HepG2 (cell line): Measurements from ENCODE around the gene TAOK3. TPM values are rescaled to one million over a fixed set of nuclear protein-coding genes. Genes with fewer than 3 reads are reported as not detected.
A peak's percentile ranks its signal among the peaks of the same experiment; 100 is the strongest.

Experiments
- AGO2 ChIP-seq: fragments of 200-400 bp; formaldehyde crosslinking; optimal IDR thresholded peaks from 2 replicates; pipeline ENCODE3; 2017; ENCODE audit warnings: mild to moderate bottlenecking, low read depth, low read length, moderate library complexity
- CCAR2 ChIP-seq: fragments of 200-400 bp; formaldehyde crosslinking; optimal IDR thresholded peaks from 2 replicates; pipeline ENCODE3; 2018; ENCODE audit warnings: low read depth, mild to moderate bottlenecking, low read length, moderate library complexity
- CREM ChIP-seq, 2 experiments: sonication (generic) in 1 of 2; formaldehyde crosslinking in 1 of 2; IDR thresholded peaks; 2 replicates each; pipeline versions ENCODE4 v1.4.0 to v1.6.1; 2016 to 2020; ENCODE audit warnings: antibody characterized with exemption in 1 of 2, mild to moderate bottlenecking in 1 of 2, missing genetic modification reagents in 1 of 2
- DPF2 ChIP-seq: sonication (generic); formaldehyde crosslinking; IDR thresholded peaks from 2 replicates; pipeline ENCODE4 v1.4.0; 2020; ENCODE audit warnings: mild to moderate bottlenecking, low read depth, missing genetic modification reagents, borderline replicate concordance
- HMG20B ChIP-seq: conservative IDR thresholded peaks from 2 replicates; pipeline ENCODE4 v1.6.1; 2016; ENCODE audit warnings: missing genetic modification reagents, missing compliant biosample characterization
- HNRNPUL1 ChIP-seq: fragments of 200-400 bp; formaldehyde crosslinking; IDR thresholded peaks from 2 replicates; pipeline ENCODE4 v1.6.1; 2017; ENCODE audit warnings: low read depth, mild to moderate bottlenecking, low read length, moderate library complexity
- KDM5B ChIP-seq: sonication (generic); formaldehyde crosslinking; IDR thresholded peaks from 2 replicates; pipeline ENCODE4 v1.4.0; 2020; ENCODE audit warnings: missing genetic modification reagents, mild to moderate bottlenecking, borderline replicate concordance
- MIXL1 ChIP-seq: IDR thresholded peaks from 2 replicates; pipeline ENCODE4 v1.6.1; 2016
- NFATC3 ChIP-seq: sonication (generic); formaldehyde crosslinking; IDR thresholded peaks from 2 replicates; pipeline ENCODE4 v1.5.1; 2020; ENCODE audit warnings: mild to moderate bottlenecking, missing genetic modification reagents
- NFYC ChIP-seq: IDR thresholded peaks from 2 replicates; pipeline ENCODE4 v1.6.1; 2016; ENCODE audit warnings: missing genetic modification reagents, missing compliant biosample characterization
- PAF1 ChIP-seq: IDR thresholded peaks from 2 replicates; pipeline ENCODE4 v1.6.1; 2016; ENCODE audit warnings: missing genetic modification reagents, missing compliant biosample characterization
- RBAK ChIP-seq: sonication (generic); formaldehyde crosslinking; IDR thresholded peaks from 2 replicates; pipeline ENCODE4 v1.5.1; 2020; ENCODE audit warnings: mild to moderate bottlenecking, missing genetic modification reagents
- SALL2 ChIP-seq: sonication (generic); formaldehyde crosslinking; IDR thresholded peaks from 2 replicates; pipeline ENCODE4 v1.8.1; 2023; ENCODE audit warnings: mild to moderate bottlenecking, missing genetic modification reagents, inconsistent platforms
- SMC3 ChIP-seq: IDR thresholded peaks from 2 replicates; pipeline ENCODE4 v1.6.1; 2011; ENCODE audit warnings: low read length, improper control_type of control experiment
- SPEN ChIP-seq: sonication (generic); formaldehyde crosslinking; IDR thresholded peaks from 2 replicates; pipeline ENCODE4 v1.5.1; 2020; ENCODE audit warnings: low read depth, mild to moderate bottlenecking, missing genetic modification reagents
- TOPORS ChIP-seq: sonication (generic); formaldehyde crosslinking; IDR thresholded peaks from 2 replicates; pipeline ENCODE4 v1.8.0; 2023; ENCODE audit warnings: mild to moderate bottlenecking, missing genetic modification reagents
- ZFAT ChIP-seq: sonication (generic); formaldehyde crosslinking; conservative IDR thresholded peaks from 2 replicates; pipeline ENCODE4 v1.8.1; 2023; ENCODE audit warnings: missing genetic modification reagents, inconsistent platforms
- ZNF230 ChIP-seq: sonication (generic); formaldehyde crosslinking; IDR thresholded peaks from 2 replicates; pipeline ENCODE4 v1.4.0; 2020; ENCODE audit warnings: mild to moderate bottlenecking, missing genetic modification reagents
- ZNF317 ChIP-seq: sonication (generic); formaldehyde crosslinking; IDR thresholded peaks from 2 replicates; pipeline ENCODE4 v1.5.0; 2020; ENCODE audit warnings: mild to moderate bottlenecking, missing genetic modification reagents
- ZNF367 ChIP-seq: sonication (generic); formaldehyde crosslinking; IDR thresholded peaks from 2 replicates; pipeline ENCODE4 v1.4.0; 2020; ENCODE audit warnings: missing genetic modification reagents, borderline replicate concordance
- ZNF773 ChIP-seq: sonication (generic); formaldehyde crosslinking; IDR thresholded peaks from 2 replicates; pipeline ENCODE4 v1.4.0; 2020; ENCODE audit warnings: missing genetic modification reagents, borderline replicate concordance
- ZNF790 ChIP-seq: sonication (generic); formaldehyde crosslinking; IDR thresholded peaks from 2 replicates; pipeline ENCODE4 v1.8.0; 2022; ENCODE audit warnings: missing genetic modification reagents, mild to moderate bottlenecking, borderline replicate concordance
- polyA plus RNA-seq, 8 experiments: library from polyadenylated mRNA; depleted of rRNA in 3 of 8; stranded (reverse) in 7 of 8; unstranded in 1 of 8; fragments of >200 nt; fragmentation: Illumina TruSeq in 4 of 8; extraction: Trizol in 4 of 8; gene quantifications; 2 replicates each; pipeline versions ENCODE4 v1.2.1 to v1.2.3, GENCODE V29; 2011 to 2016; ENCODE audit warnings: low read depth in 4 of 8, missing spikeins in 1 of 8, mixed read lengths in 1 of 8; ENCODE audit not compliant: insufficient read depth in 1 of 8
- total RNA-seq, 5 experiments: library from RNA; depleted of rRNA; stranded (reverse); fragments of >200 nt; fragmentation: Illumina TruSeq; extraction: Trizol; gene quantifications; 2 replicates each; pipeline ENCODE4 v1.2.3, GENCODE V29; 2016; ENCODE audit warnings: low read depth in 1 of 5
- TF ChIP-seq, protein P1 (sequence below): sonication (generic); IDR thresholded peaks from 2 replicates; pipeline ENCODE4 v1.6.1; 2016; ENCODE audit warnings: low read depth, borderline replicate concordance
- TF ChIP-seq, protein P2 (sequence below): sonication (generic); formaldehyde crosslinking; conservative IDR thresholded peaks from 2 replicates; pipeline ENCODE4 v1.8.1; 2023; ENCODE audit warnings: missing genetic modification reagents
- TF ChIP-seq, protein P3 (sequence below): sonication (generic); formaldehyde crosslinking; conservative IDR thresholded peaks from 2 replicates; pipeline ENCODE4 v1.4.0; 2020; ENCODE audit warnings: mild to moderate bottlenecking, missing genetic modification reagents, moderate library complexity

TAOK3 gene
- total and polyA plus RNA-seq, 2 of the 13 experiments (the other 11 are each of a cell fraction or from before 2014, with no cell fraction given): 10.4 to 12.3 TPM

GRCh38 chr12:118135788-118136558 lies 236.7 kb downstream of the TAOK3 start, which contains the start of gene PEBP1 (continued):
- TF ChIP-seq AGO2 (peak; percentile 98), ZFAT (CRISPR knock-in tag) (peak; percentile 73), RBAK (CRISPR knock-in tag) (no peak), SALL2 (peak; percentile 99), PAF1 (CRISPR knock-in tag) (no peak; the same call in 1 of the 2 replicates), ZNF367 (CRISPR knock-in tag) (no peak), ZNF790 (peak; percentile 86; the same call in 1 of the 2 replicates), HMG20B (no peak), KDM5B (peak; percentile 89), HNRNPUL1 (0 out of 2 replicates have a peak, but pooled peaks have one; percentile 25), ZNF773 (CRISPR knock-in tag) (peak; percentile 40), DPF2 (CRISPR knock-in tag) (no peak), CCAR2 (no peak), SMC3 (no peak), ZNF317 (CRISPR knock-in tag) (0 out of 2 replicates have a peak, but pooled peaks have one; percentile 37), MIXL1 (CRISPR knock-in tag) (peak; percentile 70; the same call in 1 of the 2 replicates), SPEN (CRISPR knock-in tag) (peak; percentile 94; the same call in 1 of the 2 replicates), NFATC3 (CRISPR knock-in tag) (no peak), ZNF230 (CRISPR knock-in tag) (peak; percentile 85), CREM (IDR thresholded peaks at IDR 0.05) (peak; percentile 15; the same call in 1 of the 2 replicates), CREM (CRISPR knock-in tag; IDR thresholded peaks at IDR 0.05) (no peak), TOPORS (CRISPR knock-in tag) (no peak; the same call in none of the 2 replicates), NFYC (CRISPR knock-in tag) (peak; percentile 92)
- TF ChIP-seq, protein P1, sequence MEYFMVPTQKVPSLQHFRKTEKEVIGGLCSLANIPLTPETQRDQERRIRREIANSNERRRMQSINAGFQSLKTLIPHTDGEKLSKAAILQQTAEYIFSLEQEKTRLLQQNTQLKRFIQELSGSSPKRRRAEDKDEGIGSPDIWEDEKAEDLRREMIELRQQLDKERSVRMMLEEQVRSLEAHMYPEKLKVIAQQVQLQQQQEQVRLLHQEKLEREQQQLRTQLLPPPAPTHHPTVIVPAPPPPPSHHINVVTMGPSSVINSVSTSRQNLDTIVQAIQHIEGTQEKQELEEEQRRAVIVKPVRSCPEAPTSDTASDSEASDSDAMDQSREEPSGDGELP: peak; percentile 57; the same call in 1 of the 2 replicates
- TF ChIP-seq, protein P2, sequence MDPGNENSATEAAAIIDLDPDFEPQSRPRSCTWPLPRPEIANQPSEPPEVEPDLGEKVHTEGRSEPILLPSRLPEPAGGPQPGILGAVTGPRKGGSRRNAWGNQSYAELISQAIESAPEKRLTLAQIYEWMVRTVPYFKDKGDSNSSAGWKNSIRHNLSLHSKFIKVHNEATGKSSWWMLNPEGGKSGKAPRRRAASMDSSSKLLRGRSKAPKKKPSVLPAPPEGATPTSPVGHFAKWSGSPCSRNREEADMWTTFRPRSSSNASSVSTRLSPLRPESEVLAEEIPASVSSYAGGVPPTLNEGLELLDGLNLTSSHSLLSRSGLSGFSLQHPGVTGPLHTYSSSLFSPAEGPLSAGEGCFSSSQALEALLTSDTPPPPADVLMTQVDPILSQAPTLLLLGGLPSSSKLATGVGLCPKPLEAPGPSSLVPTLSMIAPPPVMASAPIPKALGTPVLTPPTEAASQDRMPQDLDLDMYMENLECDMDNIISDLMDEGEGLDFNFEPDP (CRISPR knock-in tag): no peak
- TF ChIP-seq, protein P3, sequence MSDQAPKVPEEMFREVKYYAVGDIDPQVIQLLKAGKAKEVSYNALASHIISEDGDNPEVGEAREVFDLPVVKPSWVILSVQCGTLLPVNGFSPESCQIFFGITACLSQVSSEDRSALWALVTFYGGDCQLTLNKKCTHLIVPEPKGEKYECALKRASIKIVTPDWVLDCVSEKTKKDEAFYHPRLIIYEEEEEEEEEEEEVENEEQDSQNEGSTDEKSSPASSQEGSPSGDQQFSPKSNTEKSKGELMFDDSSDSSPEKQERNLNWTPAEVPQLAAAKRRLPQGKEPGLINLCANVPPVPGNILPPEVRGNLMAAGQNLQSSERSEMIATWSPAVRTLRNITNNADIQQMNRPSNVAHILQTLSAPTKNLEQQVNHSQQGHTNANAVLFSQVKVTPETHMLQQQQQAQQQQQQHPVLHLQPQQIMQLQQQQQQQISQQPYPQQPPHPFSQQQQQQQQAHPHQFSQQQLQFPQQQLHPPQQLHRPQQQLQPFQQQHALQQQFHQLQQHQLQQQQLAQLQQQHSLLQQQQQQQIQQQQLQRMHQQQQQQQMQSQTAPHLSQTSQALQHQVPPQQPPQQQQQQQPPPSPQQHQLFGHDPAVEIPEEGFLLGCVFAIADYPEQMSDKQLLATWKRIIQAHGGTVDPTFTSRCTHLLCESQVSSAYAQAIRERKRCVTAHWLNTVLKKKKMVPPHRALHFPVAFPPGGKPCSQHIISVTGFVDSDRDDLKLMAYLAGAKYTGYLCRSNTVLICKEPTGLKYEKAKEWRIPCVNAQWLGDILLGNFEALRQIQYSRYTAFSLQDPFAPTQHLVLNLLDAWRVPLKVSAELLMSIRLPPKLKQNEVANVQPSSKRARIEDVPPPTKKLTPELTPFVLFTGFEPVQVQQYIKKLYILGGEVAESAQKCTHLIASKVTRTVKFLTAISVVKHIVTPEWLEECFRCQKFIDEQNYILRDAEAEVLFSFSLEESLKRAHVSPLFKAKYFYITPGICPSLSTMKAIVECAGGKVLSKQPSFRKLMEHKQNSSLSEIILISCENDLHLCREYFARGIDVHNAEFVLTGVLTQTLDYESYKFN (CRISPR knock-in tag): peak; percentile 67
